Measurements from ENCODE around the gene MX2.

Gene MX2

DNA sequence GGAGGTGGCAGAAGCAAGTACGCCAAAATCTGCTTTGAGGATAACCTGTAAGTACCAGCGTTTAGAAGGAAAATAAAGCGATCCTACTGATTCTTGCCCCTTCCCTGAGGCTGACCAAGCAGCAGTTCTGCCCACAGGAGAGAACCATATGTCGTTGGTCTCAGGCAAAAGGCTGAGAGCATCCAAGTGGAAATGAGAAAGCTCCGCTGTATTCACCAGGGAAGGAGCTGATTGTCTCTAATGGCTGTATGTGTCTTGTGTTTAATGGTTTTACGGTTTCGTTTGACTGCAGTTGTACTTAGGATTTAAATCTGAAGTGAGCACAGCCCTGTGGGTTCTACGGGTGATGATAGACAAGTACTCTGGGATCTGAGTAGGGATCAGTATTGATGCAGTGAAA is 23.4 kb upstream of the MX2 start:
- POLR2A ChIA-PET, result interaction anchor here (0.6 kb wide), 1 partner anchor 9 kb away, joined by 3 read pairs; no protein-coding TSS in a partner anchor
- Histone ChIP-seq H3K4me3 (ENCODE audit: control insufficient read depth in 1 of 7, extremely low read depth in 1 of 7, insufficient read depth in 4 of 7, low read depth in 2 of 7, low read length in 6 of 7) (no peak overlapping the region), H3K27ac (ENCODE audit: insufficient read depth in 1 of 2, low read depth in 1 of 2, low read length in 2 of 2, poor library complexity in 1 of 2, severe bottlenecking in 2 of 2) (no peak overlapping the region), H3K9me3 (ENCODE audit: control extremely low read depth in 1 of 5, control insufficient read depth in 4 of 5, insufficient read depth in 2 of 5, low read depth in 1 of 5, low read length in 4 of 5) (peaks cover 0 to 22% (median 2%) of the 10 kb centered on the region in 5 experiments), H3K27me3 (replicated peaks in 2 of 5; ENCODE audit: control insufficient read depth in 4 of 5, insufficient read depth in 5 of 5, low read length in 4 of 5) (no peaks in the 10 kb centered on the region), H3K4me1 (ENCODE audit: control extremely low read depth in 1 of 4, control insufficient read depth in 4 of 4, insufficient read depth in 4 of 4, low read length in 3 of 4) (no peaks in the 10 kb centered on the region), H3K36me3 (ENCODE audit: control insufficient read depth in 4 of 4, insufficient read depth in 4 of 4, low read length in 3 of 4) (no peaks in the 10 kb centered on the region)
- DNase-seq, result no peak
- 100% methylated on average over 4 of the region's 8 CpGs for WGBS (ENCODE audit: insufficient coverage)
- CTCF ChIA-PET, result no interaction called here

DNA sequence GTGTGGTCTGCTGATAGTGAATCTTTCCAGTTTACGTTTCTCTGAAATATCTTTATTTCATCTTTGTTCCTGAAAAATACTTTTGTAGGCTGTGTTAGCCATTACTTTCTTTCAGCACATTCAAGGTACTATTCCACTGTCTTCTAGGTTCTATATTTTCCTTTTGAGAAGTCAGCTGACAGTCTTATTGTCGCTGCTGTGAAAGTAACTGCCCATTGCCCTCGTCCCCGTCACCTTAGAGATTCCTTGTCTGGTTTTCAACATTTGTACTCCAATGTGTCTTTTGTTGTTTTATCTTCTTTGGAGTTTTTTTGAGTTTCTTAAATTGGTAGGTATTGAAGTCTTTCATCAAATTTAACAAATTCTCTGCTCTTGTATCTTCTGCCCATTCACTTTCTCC is 19.8 kb upstream of the MX2 start:
- no peak overlapping the region for H3K27ac ChIP-seq (ENCODE audit: insufficient read depth in 1 of 2, low read depth in 1 of 2, low read length in 2 of 2, poor library complexity in 1 of 2, severe bottlenecking in 2 of 2)
- H3K9me3 ChIP-seq (ENCODE audit: control extremely low read depth in 1 of 5, control insufficient read depth in 4 of 5, insufficient read depth in 2 of 5, low read depth in 1 of 5, low read length in 4 of 5), result peaks cover 0 to 9% (median 0%) of the 10 kb centered on the region in 5 experiments
- DNase-seq, result no peak
- ChIA-PET CTCF (no interaction called here), POLR2A (no interaction called here)
- no CpG with 5 or more reads among the region's 4 CpGs for WGBS (ENCODE audit: insufficient coverage)
- H3K4me3 ChIP-seq (ENCODE audit: control insufficient read depth in 1 of 7, extremely low read depth in 1 of 7, insufficient read depth in 4 of 7, low read depth in 2 of 7, low read length in 6 of 7), result no peak overlapping the region
- H3K36me3 ChIP-seq (ENCODE audit: control insufficient read depth in 4 of 4, insufficient read depth in 4 of 4, low read length in 3 of 4), result no peaks in the 10 kb centered on the region
- H3K27me3 ChIP-seq (replicated peaks in 2 of 5; ENCODE audit: control insufficient read depth in 4 of 5, insufficient read depth in 5 of 5, low read length in 4 of 5), result no peaks in the 10 kb centered on the region
- H3K4me1 ChIP-seq (ENCODE audit: control extremely low read depth in 1 of 4, control insufficient read depth in 4 of 4, insufficient read depth in 4 of 4, low read length in 3 of 4), result peaks cover 0 to 5% (median 1%) of the 10 kb centered on the region in 4 experiments

DNA sequence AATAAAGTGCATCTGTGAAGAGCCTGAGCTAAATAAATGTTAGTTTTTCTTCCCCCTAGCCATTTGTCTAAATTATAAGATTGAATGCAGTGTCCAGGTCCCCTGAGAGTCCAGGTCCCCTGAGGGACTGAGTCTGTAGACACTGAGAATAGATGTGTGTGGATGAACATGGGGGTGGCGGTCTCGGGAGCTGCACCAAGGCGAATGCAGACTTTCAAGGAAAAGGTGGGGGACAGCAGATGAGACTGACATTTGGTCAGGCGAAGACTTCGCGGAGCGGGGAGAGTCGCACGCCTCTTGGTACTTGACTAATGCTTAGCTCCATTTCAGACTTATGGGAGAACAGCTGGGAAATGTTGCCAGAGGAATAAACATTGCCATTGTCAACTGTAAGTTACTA is 17.7 kb upstream of the MX2 start:
- 95% methylated on average over 9 of the region's 9 CpGs for WGBS (ENCODE audit: insufficient coverage)
- CTCF ChIA-PET, result no interaction called here

DNA sequence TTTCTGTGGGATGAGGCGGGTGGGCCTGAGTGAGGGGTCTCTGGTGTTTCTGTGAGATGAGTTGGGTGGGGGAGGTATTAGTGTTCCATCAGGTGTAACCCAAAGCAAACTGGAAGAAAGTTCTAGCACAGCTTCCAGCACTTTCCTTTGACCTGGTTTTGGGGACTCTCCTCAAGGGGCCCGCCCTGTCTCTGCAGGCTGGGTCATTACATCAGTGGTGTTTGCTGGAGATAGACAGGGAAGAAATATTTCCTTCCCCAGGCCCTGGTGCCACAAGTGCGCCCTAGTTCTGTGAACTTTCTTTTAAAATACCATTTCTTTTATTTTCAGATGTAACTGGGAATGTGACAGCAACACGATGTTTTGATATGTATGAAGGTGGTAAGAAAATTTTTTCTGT is 16.5 kb upstream of the MX2 start:
- 100% methylated on average over 1 of the region's 4 CpGs for WGBS (ENCODE audit: insufficient coverage)
- H3K4me1 ChIP-seq (ENCODE audit: control extremely low read depth in 1 of 4, control insufficient read depth in 4 of 4, insufficient read depth in 4 of 4, low read length in 3 of 4), result peaks cover 0 to 6% (median 1%) of the 10 kb centered on the region in 4 experiments
- no peak for DNase-seq
- H3K9me3 ChIP-seq (ENCODE audit: control extremely low read depth in 1 of 5, control insufficient read depth in 4 of 5, insufficient read depth in 2 of 5, low read depth in 1 of 5, low read length in 4 of 5), result peaks cover 0 to 9% (median 0%) of the 10 kb centered on the region in 5 experiments
- H3K4me3 ChIP-seq (ENCODE audit: control insufficient read depth in 1 of 7, extremely low read depth in 1 of 7, insufficient read depth in 4 of 7, low read depth in 2 of 7, low read length in 6 of 7), result no peak overlapping the region
- H3K27ac ChIP-seq (ENCODE audit: insufficient read depth in 1 of 2, low read depth in 1 of 2, low read length in 2 of 2, poor library complexity in 1 of 2, severe bottlenecking in 2 of 2), result no peak overlapping the region
- ChIA-PET CTCF (no interaction called here), POLR2A (interaction anchor here (1.0 kb wide), 1 partner anchor 16 kb away, joined by 3 read pairs; the partner anchor contains the start of gene MX2)
- H3K36me3 ChIP-seq (ENCODE audit: control insufficient read depth in 4 of 4, insufficient read depth in 4 of 4, low read length in 3 of 4), result no peaks in the 10 kb centered on the region
- no peaks in the 10 kb centered on the region for H3K27me3 ChIP-seq (replicated peaks in 2 of 5; ENCODE audit: control insufficient read depth in 4 of 5, insufficient read depth in 5 of 5, low read length in 4 of 5)

More for the DNA sequence above, 17.7 kb upstream of the MX2 start:
- no peaks in the 10 kb centered on the region for H3K36me3 ChIP-seq (ENCODE audit: control insufficient read depth in 4 of 4, insufficient read depth in 4 of 4, low read length in 3 of 4)
- DNase-seq, result no peak
- peaks cover 0 to 6% (median 1%) of the 10 kb centered on the region in 4 experiments for H3K4me1 ChIP-seq (ENCODE audit: control extremely low read depth in 1 of 4, control insufficient read depth in 4 of 4, insufficient read depth in 4 of 4, low read length in 3 of 4)
- no peak overlapping the region for H3K27ac ChIP-seq (ENCODE audit: insufficient read depth in 1 of 2, low read depth in 1 of 2, low read length in 2 of 2, poor library complexity in 1 of 2, severe bottlenecking in 2 of 2)
- POLR2A ChIA-PET, result interaction anchor here (1.0 kb wide), 1 partner anchor 17 kb away, joined by 3 read pairs; the partner anchor contains the start of gene MX2
- H3K27me3 ChIP-seq (replicated peaks in 2 of 5; ENCODE audit: control insufficient read depth in 4 of 5, insufficient read depth in 5 of 5, low read length in 4 of 5), result no peaks in the 10 kb centered on the region
- no peak overlapping the region for H3K4me3 ChIP-seq (ENCODE audit: control insufficient read depth in 1 of 7, extremely low read depth in 1 of 7, insufficient read depth in 4 of 7, low read depth in 2 of 7, low read length in 6 of 7)
- peaks cover 0 to 9% (median 0%) of the 10 kb centered on the region in 5 experiments for H3K9me3 ChIP-seq (ENCODE audit: control extremely low read depth in 1 of 5, control insufficient read depth in 4 of 5, insufficient read depth in 2 of 5, low read depth in 1 of 5, low read length in 4 of 5)

DNA sequence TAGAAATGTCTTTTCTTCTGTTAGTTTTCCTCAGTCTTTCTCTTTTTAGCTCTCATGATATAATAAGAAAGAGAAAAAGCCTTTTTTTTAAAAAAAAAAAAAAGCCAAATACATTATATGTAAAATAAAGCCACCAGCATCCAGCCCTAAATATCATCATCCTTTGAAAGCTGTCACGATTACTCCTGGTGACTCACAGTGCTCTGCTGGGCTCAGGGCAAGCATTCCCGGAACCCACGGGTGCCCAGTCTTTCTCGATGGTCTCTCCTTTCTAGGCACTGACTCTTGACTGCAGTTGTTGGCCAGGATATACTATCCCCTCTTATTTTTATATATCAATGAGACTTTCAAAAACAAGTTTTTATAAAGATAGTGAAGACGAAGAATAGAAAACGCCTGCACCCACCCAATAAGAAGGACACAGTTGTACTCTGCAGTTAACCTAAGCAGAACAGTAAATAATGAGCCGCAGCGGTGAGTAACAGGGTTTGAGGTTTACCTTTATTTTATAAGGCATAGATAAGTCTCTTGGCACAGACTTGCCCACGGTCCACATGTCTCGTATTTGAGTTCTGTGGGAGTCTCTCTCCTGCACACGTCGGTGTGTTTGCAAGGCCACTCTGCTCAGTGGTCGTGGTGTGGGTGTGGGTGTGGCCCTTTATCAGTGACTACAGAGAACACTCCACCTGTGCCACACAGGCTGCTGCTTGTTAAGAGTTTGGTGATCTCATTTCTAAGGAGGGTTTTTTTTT is 15.7 kb upstream of the MX2 start:
- Histone ChIP-seq H3K4me3 (ENCODE audit: control insufficient read depth in 1 of 7, extremely low read depth in 1 of 7, insufficient read depth in 4 of 7, low read depth in 2 of 7, low read length in 6 of 7) (no peak overlapping the region), H3K36me3 (ENCODE audit: control insufficient read depth in 4 of 4, insufficient read depth in 4 of 4, low read length in 3 of 4) (no peaks in the 10 kb centered on the region), H3K27ac (ENCODE audit: insufficient read depth in 1 of 2, low read depth in 1 of 2, low read length in 2 of 2, poor library complexity in 1 of 2, severe bottlenecking in 2 of 2) (no peak overlapping the region), H3K27me3 (replicated peaks in 2 of 5; ENCODE audit: control insufficient read depth in 4 of 5, insufficient read depth in 5 of 5, low read length in 4 of 5) (no peaks in the 10 kb centered on the region), H3K9me3 (ENCODE audit: control extremely low read depth in 1 of 5, control insufficient read depth in 4 of 5, insufficient read depth in 2 of 5, low read depth in 1 of 5, low read length in 4 of 5) (peaks cover 0 to 9% (median 0%) of the 10 kb centered on the region in 5 experiments), H3K4me1 (ENCODE audit: control extremely low read depth in 1 of 4, control insufficient read depth in 4 of 4, insufficient read depth in 4 of 4, low read length in 3 of 4) (peaks cover 0 to 6% (median 1%) of the 10 kb centered on the region in 4 experiments)
- peak in 1 of 3 donors; percentile 12 for DNase-seq
- ChIA-PET CTCF (no interaction called here), POLR2A (no interaction called here)
- WGBS (ENCODE audit: insufficient coverage), result 96% methylated on average over 5 of the region's 13 CpGs

DNA sequence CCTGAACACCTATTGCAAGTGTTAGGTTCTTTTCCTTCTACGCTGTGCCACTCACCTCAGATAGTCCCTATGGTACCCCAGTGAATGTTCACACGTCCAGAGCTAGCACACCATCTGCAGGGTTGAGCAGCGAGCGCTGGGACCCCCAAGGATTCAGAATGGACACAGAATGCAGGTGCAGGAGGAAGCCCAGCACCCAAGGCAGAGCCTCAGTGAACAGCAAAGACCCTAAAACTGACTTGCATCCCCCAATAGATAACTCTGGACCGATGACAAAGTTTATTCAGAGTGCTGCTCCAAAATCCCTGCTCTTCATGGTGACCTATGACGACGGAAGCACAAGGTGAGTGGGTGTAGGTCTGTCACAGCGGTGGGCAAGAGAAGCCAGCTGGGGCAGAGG is 15.1 kb upstream of the MX2 start:
- Histone ChIP-seq H3K27ac (ENCODE audit: insufficient read depth in 1 of 2, low read depth in 1 of 2, low read length in 2 of 2, poor library complexity in 1 of 2, severe bottlenecking in 2 of 2) (no peak overlapping the region), H3K9me3 (ENCODE audit: control extremely low read depth in 1 of 5, control insufficient read depth in 4 of 5, insufficient read depth in 2 of 5, low read depth in 1 of 5, low read length in 4 of 5) (peaks cover 0 to 9% (median 0%) of the 10 kb centered on the region in 5 experiments), H3K4me3 (ENCODE audit: control insufficient read depth in 1 of 7, extremely low read depth in 1 of 7, insufficient read depth in 4 of 7, low read depth in 2 of 7, low read length in 6 of 7) (no peak overlapping the region), H3K27me3 (replicated peaks in 2 of 5; ENCODE audit: control insufficient read depth in 4 of 5, insufficient read depth in 5 of 5, low read length in 4 of 5) (no peaks in the 10 kb centered on the region), H3K36me3 (ENCODE audit: control insufficient read depth in 4 of 4, insufficient read depth in 4 of 4, low read length in 3 of 4) (no peaks in the 10 kb centered on the region), H3K4me1 (ENCODE audit: control extremely low read depth in 1 of 4, control insufficient read depth in 4 of 4, insufficient read depth in 4 of 4, low read length in 3 of 4) (peaks cover 0 to 6% (median 1%) of the 10 kb centered on the region in 4 experiments)
- ChIA-PET POLR2A (no interaction called here), CTCF (no interaction called here)
- 98% methylated on average over 6 of the region's 8 CpGs for WGBS (ENCODE audit: insufficient coverage)
- DNase-seq, result no peak

DNA sequence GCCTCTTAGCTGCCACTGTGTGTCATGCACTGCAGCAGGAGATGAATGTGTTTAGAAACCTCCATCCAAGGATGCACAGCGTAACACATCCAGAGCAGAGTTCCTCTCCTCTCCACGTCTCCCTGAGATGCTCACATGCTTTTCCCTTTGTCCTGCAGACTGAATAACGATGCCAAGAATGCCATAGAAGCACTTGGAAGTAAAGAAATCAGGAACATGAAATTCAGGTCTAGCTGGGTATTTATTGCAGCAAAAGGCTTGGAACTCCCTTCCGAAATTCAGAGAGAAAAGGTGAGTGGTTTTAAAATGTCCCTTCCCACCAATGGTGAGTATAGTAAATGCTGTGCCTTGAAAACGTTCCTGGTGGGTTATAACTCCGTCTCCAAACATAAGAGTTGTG is 13.4 kb upstream of the MX2 start:
- no peak overlapping the region for H3K27ac ChIP-seq (ENCODE audit: insufficient read depth in 1 of 2, low read depth in 1 of 2, low read length in 2 of 2, poor library complexity in 1 of 2, severe bottlenecking in 2 of 2)
- H3K4me1 ChIP-seq (ENCODE audit: control extremely low read depth in 1 of 4, control insufficient read depth in 4 of 4, insufficient read depth in 4 of 4, low read length in 3 of 4), result peaks cover 0 to 6% (median 1%) of the 10 kb centered on the region in 4 experiments
- H3K9me3 ChIP-seq (ENCODE audit: control extremely low read depth in 1 of 5, control insufficient read depth in 4 of 5, insufficient read depth in 2 of 5, low read depth in 1 of 5, low read length in 4 of 5), result no peaks in the 10 kb centered on the region
- CTCF ChIA-PET, result no interaction called here
- no peak overlapping the region for H3K4me3 ChIP-seq (ENCODE audit: control insufficient read depth in 1 of 7, extremely low read depth in 1 of 7, insufficient read depth in 4 of 7, low read depth in 2 of 7, low read length in 6 of 7)
- 96% methylated on average over 5 of the region's 6 CpGs for WGBS (ENCODE audit: insufficient coverage)
- POLR2A ChIA-PET, result no interaction called here
- H3K36me3 ChIP-seq (ENCODE audit: control insufficient read depth in 4 of 4, insufficient read depth in 4 of 4, low read length in 3 of 4), result no peaks in the 10 kb centered on the region
- no peak for DNase-seq
- no peaks in the 10 kb centered on the region for H3K27me3 ChIP-seq (replicated peaks in 2 of 5; ENCODE audit: control insufficient read depth in 4 of 5, insufficient read depth in 5 of 5, low read length in 4 of 5)

All from common myeloid progenitor, CD34-positive (primary cell).